Hepatocyte (in vitro differentiated cells): Measurements from ENCODE around the gene GPR179. TPM values are rescaled to one million over a fixed set of nuclear protein-coding genes. Genes with fewer than 3 reads are reported as not detected.

Source experiments
- DNase-seq: peaks from one replicate; pipeline ENCODE4 v3.0.0-alpha.2; 2016; ENCODE audit warnings: low spot score
- H2AFZ ChIP-seq: fragments of 200-600 bp; sonication (generic); 2 replicates; pipeline ENCODE4 v1.6.0; 2016; ENCODE audit warnings: antibody characterized with exemption, mild to moderate bottlenecking
- H3K27ac ChIP-seq: fragments of 200-600 bp; sonication (generic); 2 replicates; pipeline ENCODE4 v1.5.1; 2016; ENCODE audit warnings: mild to moderate bottlenecking
- H3K27me3 ChIP-seq: fragments of 200-600 bp; sonication (generic); 2 replicates; pipeline ENCODE4 v1.6.1; 2016
- H3K36me3 ChIP-seq: fragments of 200-600 bp; sonication (generic); replicated peaks from 2 replicates; pipeline ENCODE4 v1.5.1; 2016; ENCODE audit warnings: low read depth; ENCODE audit not compliant: insufficient read depth
- H3K4me1 ChIP-seq: fragments of 200-600 bp; sonication (generic); 2 replicates; pipeline ENCODE4 v1.5.1; 2016; ENCODE audit warnings: mild to moderate bottlenecking, moderate library complexity; ENCODE audit not compliant: insufficient read depth
- H3K4me2 ChIP-seq: fragments of 200-600 bp; sonication (generic); 2 replicates; pipeline ENCODE4 v1.6.0; 2016
- H3K4me3 ChIP-seq: fragments of 200-600 bp; sonication (generic); 2 replicates; pipeline ENCODE4 v1.5.1; 2016; ENCODE audit warnings: mild to moderate bottlenecking
- H3K79me2 ChIP-seq: fragments of 200-600 bp; sonication (generic); 2 replicates; pipeline ENCODE4 v1.6.0; 2017; ENCODE audit warnings: mild to moderate bottlenecking
- H3K9me2 ChIP-seq: fragments of 200-600 bp; sonication (generic); replicated peaks from 2 replicates; pipeline ENCODE4 v1.6.0; 2017; ENCODE audit warnings: mild to moderate bottlenecking; ENCODE audit not compliant: insufficient read depth
- H3K9me3 ChIP-seq: fragments of 200-600 bp; sonication (generic); 2 replicates; pipeline ENCODE4 v1.5.1; 2016; ENCODE audit warnings: low read depth, mild to moderate bottlenecking
- H4K20me1 ChIP-seq: fragments of 200-600 bp; sonication (generic); 2 replicates; pipeline ENCODE4 v1.6.0; 2016; ENCODE audit warnings: mild to moderate bottlenecking; ENCODE audit not compliant: insufficient read depth, poor library complexity, severe bottlenecking
- CTCF ChIP-seq: fragments of 200-600 bp; sonication (generic); IDR thresholded peaks from 2 replicates; pipeline ENCODE4 v1.5.1; 2016; ENCODE audit warnings: antibody characterized with exemption, mild to moderate bottlenecking; ENCODE audit not compliant: poor library complexity
- EZH2 ChIP-seq: fragments of 200-600 bp; sonication (generic); IDR thresholded peaks from 2 replicates; pipeline ENCODE4 v1.6.1; 2016; ENCODE audit warnings: antibody characterized with exemption, mild to moderate bottlenecking, borderline replicate concordance
- EZH2phosphoT487 ChIP-seq: fragments of 200-600 bp; sonication (generic); IDR thresholded peaks from one replicate; pipeline ENCODE4 v1.6.1; 2018; ENCODE audit warnings: antibody characterized with exemption, mild to moderate bottlenecking, low read depth, moderate library complexity; ENCODE audit not compliant: unreplicated experiment, severe bottlenecking
- WGBS: methylation state at CpG from one replicate; pipeline ENCODE4 v1.1.6; 2016; ENCODE audit warnings: low lambda C conversion rate; ENCODE audit errors: missing lambda C conversion rate; 5-methylcytosine and 5-hydroxymethylcytosine counted together
- polyA plus RNA-seq: library from polyadenylated mRNA; unstranded; fragments of >200 nt; fragmentation: Nextera tagmentation; extraction: Ambion mirVana; gene quantifications from 2 replicates; pipeline ENCODE4 v1.2.1, GENCODE V29; 2016
- total RNA-seq: library from RNA; depleted of rRNA; stranded (reverse); fragments of >200 nt; gene quantifications from 2 replicates; pipeline ENCODE4 v1.2.3, GENCODE V29; 2014

Gene GPR179
- total and polyA plus RNA-seq, 2 experiments from 2014 or later: 0.03 to 0.19 TPM

- DNase-seq: no peak
- Histone ChIP-seq H3K9me2 (no peaks in the 10 kb centered on the region), H3K4me3 (no peak overlapping the region), H3K4me2 (peak overlapping the region; percentile 98), H4K20me1 (peaks cover 44% of the 10 kb centered on the region), H3K9me3 (no peaks in the 10 kb centered on the region), H3K27me3 (no peaks in the 10 kb centered on the region), H3K27ac (no peak overlapping the region), H2AFZ (no peak overlapping the region), H3K36me3 (no peaks in the 10 kb centered on the region), H3K79me2 (peaks cover 73% of the 10 kb centered on the region), H3K4me1 (peaks cover 45% of the 10 kb centered on the region)
- 91% methylated on average over 7 of the region's 7 CpGs for WGBS
- TF ChIP-seq EZH2phosphoT487 (no peak), CTCF (no peak), EZH2 (no peak)
These were observed 10.7 kb upstream of the GPR179 start for GRCh38 chr17:38354466-38354865.

GRCh38 chr17:38353668-38354067 is 9.9 kb upstream of the GPR179 start:
- no peak for DNase-seq
- Histone ChIP-seq H3K79me2 (peaks cover 65% of the 10 kb centered on the region), H3K27ac (no peak overlapping the region), H4K20me1 (peaks cover 43% of the 10 kb centered on the region), H3K4me3 (no peak overlapping the region), H3K9me3 (no peaks in the 10 kb centered on the region), H3K9me2 (no peaks in the 10 kb centered on the region), H3K4me2 (peak overlapping the region; percentile 98), H3K4me1 (peaks cover 39% of the 10 kb centered on the region), H2AFZ (no peak overlapping the region), H3K27me3 (no peaks in the 10 kb centered on the region), H3K36me3 (no peaks in the 10 kb centered on the region)
- TF ChIP-seq EZH2 (no peak), CTCF (no peak), EZH2phosphoT487 (no peak)
- 90% methylated on average over 13 of the region's 13 CpGs for WGBS

- Histone ChIP-seq H3K9me2 (no peaks in the 10 kb centered on the region), H2AFZ (peak overlapping the region; percentile 77), H3K4me1 (peaks cover 33% of the 10 kb centered on the region), H3K4me3 (peak overlapping the region; percentile 98), H3K4me2 (peak overlapping the region; percentile 98), H3K27ac (no peak overlapping the region), H3K27me3 (no peaks in the 10 kb centered on the region), H4K20me1 (peaks cover 38% of the 10 kb centered on the region), H3K9me3 (no peaks in the 10 kb centered on the region), H3K79me2 (peaks cover 60% of the 10 kb centered on the region), H3K36me3 (no peaks in the 10 kb centered on the region)
- no peak for DNase-seq
- 17% methylated on average over 8 of the region's 8 CpGs for WGBS
- TF ChIP-seq EZH2: no peak
- no peak for TF ChIP-seq EZH2phosphoT487
- no peak for TF ChIP-seq CTCF
These were observed 9.4 kb upstream of the GPR179 start for GRCh38 chr17:38353086-38353604.
